SK-N-SH treated with all-trans-retinoic acid at 6 μM for 48 hours (cell line): ENCODE data around the gene RASGRF2.

Experiments
- OSR1 ChIP-seq: fragments of 250-450 bp; sonication (Bioruptor Pico); IDR thresholded peaks from 2 replicates; pipeline ENCODE4 v1.8.0; 2022; ENCODE audit warnings: moderate library complexity, mild to moderate bottlenecking, inconsistent platforms
- RARB ChIP-seq: fragments of 250-450 bp; sonication (Bioruptor Pico); IDR thresholded peaks from 2 replicates; pipeline ENCODE4 v1.8.0; 2021; ENCODE audit warnings: mild to moderate bottlenecking, moderate library complexity
- TCF4 ChIP-seq: fragments of 250-450 bp; sonication (Bioruptor Pico); IDR thresholded peaks from 2 replicates; pipeline ENCODE4 v1.8.0; 2021; ENCODE audit warnings: mild to moderate bottlenecking, moderate library complexity, borderline replicate concordance
- ZFP3 ChIP-seq: fragments of 250-450 bp; sonication (Bioruptor Pico); IDR thresholded peaks from 2 replicates; pipeline ENCODE4 v1.5.0; 2020; ENCODE audit warnings: mild to moderate bottlenecking, moderate library complexity
- ZFP30 ChIP-seq: fragments of 450-650 bp; formaldehyde crosslinking; IDR thresholded peaks from 2 replicates; pipeline ENCODE4 v1.5.0; 2022; ENCODE audit warnings: mild to moderate bottlenecking, moderate library complexity
- ZNF70 ChIP-seq: fragments of 450-650 bp; formaldehyde crosslinking; IDR thresholded peaks from 2 replicates; pipeline ENCODE4 v1.5.0; 2020; ENCODE audit warnings: mild to moderate bottlenecking, moderate library complexity
- ZNF8 ChIP-seq: fragments of 450-650 bp; formaldehyde crosslinking; IDR thresholded peaks from 2 replicates; pipeline ENCODE4 v1.5.0; 2020; ENCODE audit warnings: mild to moderate bottlenecking, moderate library complexity
- TF ChIP-seq, protein P1 (sequence below): fragments of 250-450 bp; sonication (Bioruptor Pico); IDR thresholded peaks from 2 replicates; pipeline ENCODE4 v1.5.0; 2020; ENCODE audit warnings: mild to moderate bottlenecking, moderate library complexity
- TF ChIP-seq, protein P2 (sequence below): fragments of 250-450 bp; sonication (Bioruptor Pico); IDR thresholded peaks from 2 replicates; pipeline ENCODE4 v1.8.0; 2020; ENCODE audit warnings: mild to moderate bottlenecking, moderate library complexity, borderline replicate concordance

DNA sequence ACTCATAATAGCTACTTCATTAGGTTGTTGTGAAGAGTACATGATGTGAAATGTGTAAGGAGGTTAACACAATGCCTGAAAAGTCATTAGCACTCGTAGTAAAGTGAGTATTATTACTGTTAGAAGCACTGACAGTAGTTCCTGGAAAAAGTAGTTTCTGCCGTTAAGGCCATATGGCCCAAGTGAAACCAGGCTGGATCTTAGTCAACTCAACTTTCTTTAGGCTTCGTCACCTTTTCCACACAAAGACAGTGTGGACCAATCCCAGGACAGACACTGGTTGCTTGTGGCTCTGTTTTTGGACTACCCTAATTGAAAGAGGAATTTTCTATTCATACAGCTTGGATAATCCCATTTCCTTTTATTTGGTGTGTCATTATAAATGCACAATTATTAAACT is 243.6 kb downstream of the RASGRF2 start:
- TF ChIP-seq, protein P1, sequence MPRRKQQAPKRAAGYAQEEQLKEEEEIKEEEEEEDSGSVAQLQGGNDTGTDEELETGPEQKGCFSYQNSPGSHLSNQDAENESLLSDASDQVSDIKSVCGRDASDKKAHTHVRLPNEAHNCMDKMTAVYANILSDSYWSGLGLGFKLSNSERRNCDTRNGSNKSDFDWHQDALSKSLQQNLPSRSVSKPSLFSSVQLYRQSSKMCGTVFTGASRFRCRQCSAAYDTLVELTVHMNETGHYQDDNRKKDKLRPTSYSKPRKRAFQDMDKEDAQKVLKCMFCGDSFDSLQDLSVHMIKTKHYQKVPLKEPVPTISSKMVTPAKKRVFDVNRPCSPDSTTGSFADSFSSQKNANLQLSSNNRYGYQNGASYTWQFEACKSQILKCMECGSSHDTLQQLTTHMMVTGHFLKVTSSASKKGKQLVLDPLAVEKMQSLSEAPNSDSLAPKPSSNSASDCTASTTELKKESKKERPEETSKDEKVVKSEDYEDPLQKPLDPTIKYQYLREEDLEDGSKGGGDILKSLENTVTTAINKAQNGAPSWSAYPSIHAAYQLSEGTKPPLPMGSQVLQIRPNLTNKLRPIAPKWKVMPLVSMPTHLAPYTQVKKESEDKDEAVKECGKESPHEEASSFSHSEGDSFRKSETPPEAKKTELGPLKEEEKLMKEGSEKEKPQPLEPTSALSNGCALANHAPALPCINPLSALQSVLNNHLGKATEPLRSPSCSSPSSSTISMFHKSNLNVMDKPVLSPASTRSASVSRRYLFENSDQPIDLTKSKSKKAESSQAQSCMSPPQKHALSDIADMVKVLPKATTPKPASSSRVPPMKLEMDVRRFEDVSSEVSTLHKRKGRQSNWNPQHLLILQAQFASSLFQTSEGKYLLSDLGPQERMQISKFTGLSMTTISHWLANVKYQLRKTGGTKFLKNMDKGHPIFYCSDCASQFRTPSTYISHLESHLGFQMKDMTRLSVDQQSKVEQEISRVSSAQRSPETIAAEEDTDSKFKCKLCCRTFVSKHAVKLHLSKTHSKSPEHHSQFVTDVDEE (CRISPR knock-in tag), result no peak
- TF ChIP-seq, protein P2, sequence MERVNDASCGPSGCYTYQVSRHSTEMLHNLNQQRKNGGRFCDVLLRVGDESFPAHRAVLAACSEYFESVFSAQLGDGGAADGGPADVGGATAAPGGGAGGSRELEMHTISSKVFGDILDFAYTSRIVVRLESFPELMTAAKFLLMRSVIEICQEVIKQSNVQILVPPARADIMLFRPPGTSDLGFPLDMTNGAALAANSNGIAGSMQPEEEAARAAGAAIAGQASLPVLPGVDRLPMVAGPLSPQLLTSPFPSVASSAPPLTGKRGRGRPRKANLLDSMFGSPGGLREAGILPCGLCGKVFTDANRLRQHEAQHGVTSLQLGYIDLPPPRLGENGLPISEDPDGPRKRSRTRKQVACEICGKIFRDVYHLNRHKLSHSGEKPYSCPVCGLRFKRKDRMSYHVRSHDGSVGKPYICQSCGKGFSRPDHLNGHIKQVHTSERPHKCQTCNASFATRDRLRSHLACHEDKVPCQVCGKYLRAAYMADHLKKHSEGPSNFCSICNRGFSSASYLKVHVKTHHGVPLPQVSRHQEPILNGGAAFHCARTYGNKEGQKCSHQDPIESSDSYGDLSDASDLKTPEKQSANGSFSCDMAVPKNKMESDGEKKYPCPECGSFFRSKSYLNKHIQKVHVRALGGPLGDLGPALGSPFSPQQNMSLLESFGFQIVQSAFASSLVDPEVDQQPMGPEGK, result no peak
- TF ChIP-seq ZFP30 (CRISPR knock-in tag) (no peak), RARB (CRISPR knock-in tag) (no peak), ZNF8 (CRISPR knock-in tag) (no peak), ZFP3 (CRISPR knock-in tag) (no peak), OSR1 (CRISPR knock-in tag) (no peak), ZNF70 (no peak), TCF4 (no peak)
